Liver (tissue), 9 donors: ENCODE results near the gene BCORL1. TPM values are rescaled to one million over a fixed set of nuclear protein-coding genes. Genes with fewer than 3 reads are reported as not detected.

ENCODE experiments used
- DNase-seq: peaks from one replicate; pipeline ENCODE4 v3.0.0-alpha.2; 2017; ENCODE audit warnings: low spot score
- H3K27ac ChIP-seq, 2 donors: one replicate each; pipeline ENCODE4 v1.7.0; 2013; ENCODE audit warnings: inconsistent platforms in 2 of 2, low read length in 2 of 2, control low read depth in 1 of 2, low read depth in 1 of 2, mild to moderate bottlenecking in 1 of 2
- H3K27me3 ChIP-seq, 4 donors: one replicate each; pipeline versions ENCODE4 v1.6.1 to v1.7.0; 2013; ENCODE audit warnings: low read length in 3 of 4, inconsistent platforms in 1 of 4, mild to moderate bottlenecking in 1 of 4, moderate library complexity in 1 of 4; ENCODE audit not compliant: control insufficient read depth in 4 of 4, insufficient read depth in 4 of 4
- H3K36me3 ChIP-seq, 4 donors: one replicate each; pipeline versions ENCODE4 v1.6.1 to v1.7.0; 2013; ENCODE audit warnings: low read length in 3 of 4, mild to moderate bottlenecking in 3 of 4, low read depth in 1 of 4, moderate library complexity in 1 of 4; ENCODE audit not compliant: control insufficient read depth in 4 of 4, insufficient read depth in 3 of 4
- H3K4me1 ChIP-seq, 4 donors: one replicate each; pipeline versions ENCODE4 v1.6.1 to v1.7.0; 2013; ENCODE audit warnings: low read length in 3 of 4, mild to moderate bottlenecking in 3 of 4, moderate library complexity in 1 of 4; ENCODE audit not compliant: control insufficient read depth in 4 of 4, insufficient read depth in 4 of 4
- H3K4me3 ChIP-seq, 3 donors: one replicate each; pipeline versions ENCODE4 v1.6.1 to v1.7.0; 2013; ENCODE audit warnings: low read length in 3 of 3, control low read depth in 1 of 3, low read depth in 1 of 3, mild to moderate bottlenecking in 1 of 3
- H3K9ac ChIP-seq, 2 donors: one replicate each; pipeline ENCODE4 v1.7.0; 2013; ENCODE audit warnings: low read length in 2 of 2, mild to moderate bottlenecking in 2 of 2, moderate library complexity in 2 of 2, control low read depth in 1 of 2, low read depth in 1 of 2
- H3K9me3 ChIP-seq, 4 donors: one replicate each; pipeline versions ENCODE4 v1.6.1 to v1.7.0; 2013; ENCODE audit warnings: low read length in 3 of 4; ENCODE audit not compliant: control insufficient read depth in 4 of 4
- ATF3 ChIP-seq: IDR thresholded peaks from 2 replicates; pipeline ENCODE4 v1.6.1; 2016; ENCODE audit warnings: antibody characterized with exemption
- CTCF ChIP-seq: fragments of 150-350 bp; IDR thresholded peaks from 2 replicates; pipeline ENCODE4 v1.5.1; 2017; ENCODE audit warnings: improper control_type of control experiment, low read depth, low read length; ENCODE audit not compliant: missing input control
- EGR1 ChIP-seq, 2 donors: IDR thresholded peaks; 2 replicates each; pipeline ENCODE4 v1.6.1; 2016 to 2018; ENCODE audit warnings: antibody characterized with exemption in 2 of 2, low read depth in 2 of 2
- FOXA1 ChIP-seq: IDR thresholded peaks from 2 replicates; pipeline ENCODE4 v1.6.1; 2016; ENCODE audit warnings: antibody characterized with exemption
- FOXA2 ChIP-seq: IDR thresholded peaks from 2 replicates; pipeline ENCODE4 v1.6.1; 2016; ENCODE audit warnings: antibody characterized with exemption
- GABPA ChIP-seq, 2 donors: IDR thresholded peaks in 1 of 2; conservative IDR thresholded peaks in 1 of 2; 2 replicates each; pipeline ENCODE4 v1.6.1; 2016; ENCODE audit warnings: antibody characterized with exemption in 2 of 2, mild to moderate bottlenecking in 1 of 2, moderate library complexity in 1 of 2
- HNF4A ChIP-seq, 2 donors: conservative IDR thresholded peaks; 2 replicates each; pipeline ENCODE4 v1.6.1; 2016; ENCODE audit warnings: antibody characterized with exemption in 2 of 2, mild to moderate bottlenecking in 2 of 2
- HNF4G ChIP-seq: IDR thresholded peaks from 2 replicates; pipeline ENCODE4 v1.6.1; 2016; ENCODE audit warnings: antibody characterized with exemption
- JUND ChIP-seq, 2 donors: IDR thresholded peaks; 2 replicates each; pipeline ENCODE4 v1.6.1; 2016; ENCODE audit warnings: antibody characterized with exemption in 2 of 2
- MAX ChIP-seq: IDR thresholded peaks from 2 replicates; pipeline ENCODE4 v1.6.1; 2016; ENCODE audit warnings: antibody characterized with exemption
- NR2F2 ChIP-seq: IDR thresholded peaks from 2 replicates; pipeline ENCODE4 v1.6.1; 2016; ENCODE audit warnings: antibody characterized with exemption
- RAD21 ChIP-seq, 2 donors: IDR thresholded peaks; 2 replicates each; pipeline ENCODE4 v1.6.1; 2016; ENCODE audit warnings: antibody characterized with exemption in 2 of 2, mild to moderate bottlenecking in 2 of 2
- SP1 ChIP-seq: IDR thresholded peaks from 2 replicates; pipeline ENCODE4 v1.6.1; 2018; ENCODE audit warnings: antibody characterized with exemption, mild to moderate bottlenecking
- TAF1 ChIP-seq: conservative IDR thresholded peaks from 2 replicates; pipeline ENCODE4 v1.6.1; 2016; ENCODE audit warnings: antibody characterized with exemption, mild to moderate bottlenecking
- YY1 ChIP-seq: IDR thresholded peaks from 2 replicates; pipeline ENCODE4 v1.6.1; 2016; ENCODE audit warnings: antibody characterized with exemption, mild to moderate bottlenecking
- ZBTB33 ChIP-seq: IDR thresholded peaks from 2 replicates; pipeline ENCODE4 v1.6.1; 2016; ENCODE audit warnings: antibody characterized with exemption
- WGBS: extraction: QIAGEN DNeasy Blood & Tissue Kit; methylation state at CpG from one replicate; pipeline ENCODE4 v1.1.7; 2013; 5-methylcytosine and 5-hydroxymethylcytosine counted together
- polyA plus RNA-seq, 2 donors: library from polyadenylated mRNA; stranded (reverse) in 1 of 2; unstranded in 1 of 2; fragments of 200-250 nt in 1 of 2; fragments of >200 nt in 1 of 2; fragmentation: Nextera tagmentation in 1 of 2; extraction: Ambion mirVana in 1 of 2; gene quantifications; one replicate each; pipeline versions ENCODE4 v1.2.1 to v1.2.3, GENCODE V29; 2013 to 2015
- total RNA-seq, 2 donors: library from RNA; depleted of rRNA; stranded (reverse); fragments of >200 nt; gene quantifications; one replicate each; pipeline ENCODE4 v1.2.3, GENCODE V29; 2014
- TF ChIP-seq, protein P1 (sequence below): IDR thresholded peaks from 2 replicates; pipeline ENCODE4 v1.6.1; 2016; ENCODE audit warnings: antibody characterized with exemption, mild to moderate bottlenecking
- donor health status: healthy.
- donor health status: healthy.
- donor health status: healthy.
- donor health status: healthy.
- donor health status: healthy.

BCORL1 gene
- total and polyA plus RNA-seq, 4 donors, result 1.7 to 5.3 (median 2.1) TPM

DNA sequence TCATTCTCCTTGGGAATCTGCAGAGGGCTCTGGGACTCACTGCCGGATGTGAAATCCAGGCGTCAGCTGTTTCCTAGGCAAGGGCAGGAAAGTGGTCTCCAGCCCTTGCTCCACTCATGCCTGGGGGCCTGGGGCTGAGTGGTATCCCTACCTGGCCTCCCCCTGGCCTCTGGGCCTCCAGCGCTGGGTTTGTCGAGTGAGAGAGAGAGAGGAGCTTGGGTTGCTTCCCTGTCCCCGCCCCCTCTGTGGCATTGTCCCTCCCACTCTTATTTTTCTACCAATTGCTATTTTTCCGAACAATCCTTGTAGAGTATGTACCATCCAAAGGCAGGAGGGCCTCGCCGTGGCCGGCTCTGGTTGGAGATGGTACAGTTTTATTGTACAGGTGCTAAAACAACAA is 74.8 kb downstream of the BCORL1 start:
- Histone ChIP-seq H3K4me1 (peaks cover 0 to 8% (median 4%) of the 10 kb centered on the region in 4 donors), H3K27me3 (no peaks in the 10 kb centered on the region), H3K27ac (no peak overlapping the region), H3K9ac (no peak overlapping the region), H3K36me3 (peaks cover 0 to 10% (median 2%) of the 10 kb centered on the region in 4 donors), H3K9me3 (no peaks in the 10 kb centered on the region), H3K4me3 (no peak overlapping the region)
- WGBS, result 85% methylated on average over 9 of the region's 9 CpGs
- no peak for DNase-seq
- TF ChIP-seq CTCF, result no peak
- TF ChIP-seq YY1, result no peak
- no peak for TF ChIP-seq RAD21 (IDR thresholded peaks at IDR 0.05)
- TF ChIP-seq HNF4A (conservative IDR thresholded peaks at IDR 0.05), result no peak
- no peak for TF ChIP-seq TAF1
- no peak for TF ChIP-seq EGR1 (IDR thresholded peaks at IDR 0.05; ENCODE audit: low read depth in 2 of 2)
- TF ChIP-seq FOXA1, result no peak
- TF ChIP-seq ATF3, result no peak
- no peak for TF ChIP-seq ZBTB33
- TF ChIP-seq JUND (IDR thresholded peaks at IDR 0.05), result no peak
- TF ChIP-seq FOXA2, result no peak
- TF ChIP-seq GABPA (IDR thresholded peaks at IDR 0.05 in 1 of 2, conservative IDR thresholded peaks at IDR 0.05 in 1 of 2), result no peak
- no peak for TF ChIP-seq SP1
- TF ChIP-seq NR2F2, result no peak
- TF ChIP-seq HNF4G, result no peak
- TF ChIP-seq, protein P1, sequence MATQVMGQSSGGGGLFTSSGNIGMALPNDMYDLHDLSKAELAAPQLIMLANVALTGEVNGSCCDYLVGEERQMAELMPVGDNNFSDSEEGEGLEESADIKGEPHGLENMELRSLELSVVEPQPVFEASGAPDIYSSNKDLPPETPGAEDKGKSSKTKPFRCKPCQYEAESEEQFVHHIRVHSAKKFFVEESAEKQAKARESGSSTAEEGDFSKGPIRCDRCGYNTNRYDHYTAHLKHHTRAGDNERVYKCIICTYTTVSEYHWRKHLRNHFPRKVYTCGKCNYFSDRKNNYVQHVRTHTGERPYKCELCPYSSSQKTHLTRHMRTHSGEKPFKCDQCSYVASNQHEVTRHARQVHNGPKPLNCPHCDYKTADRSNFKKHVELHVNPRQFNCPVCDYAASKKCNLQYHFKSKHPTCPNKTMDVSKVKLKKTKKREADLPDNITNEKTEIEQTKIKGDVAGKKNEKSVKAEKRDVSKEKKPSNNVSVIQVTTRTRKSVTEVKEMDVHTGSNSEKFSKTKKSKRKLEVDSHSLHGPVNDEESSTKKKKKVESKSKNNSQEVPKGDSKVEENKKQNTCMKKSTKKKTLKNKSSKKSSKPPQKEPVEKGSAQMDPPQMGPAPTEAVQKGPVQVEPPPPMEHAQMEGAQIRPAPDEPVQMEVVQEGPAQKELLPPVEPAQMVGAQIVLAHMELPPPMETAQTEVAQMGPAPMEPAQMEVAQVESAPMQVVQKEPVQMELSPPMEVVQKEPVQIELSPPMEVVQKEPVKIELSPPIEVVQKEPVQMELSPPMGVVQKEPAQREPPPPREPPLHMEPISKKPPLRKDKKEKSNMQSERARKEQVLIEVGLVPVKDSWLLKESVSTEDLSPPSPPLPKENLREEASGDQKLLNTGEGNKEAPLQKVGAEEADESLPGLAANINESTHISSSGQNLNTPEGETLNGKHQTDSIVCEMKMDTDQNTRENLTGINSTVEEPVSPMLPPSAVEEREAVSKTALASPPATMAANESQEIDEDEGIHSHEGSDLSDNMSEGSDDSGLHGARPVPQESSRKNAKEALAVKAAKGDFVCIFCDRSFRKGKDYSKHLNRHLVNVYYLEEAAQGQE, result no peak
- TF ChIP-seq MAX, result no peak

- peaks cover 0 to 4% (median under 1%) of the 10 kb centered on the region in 4 donors for H3K36me3 ChIP-seq
- H3K4me3 ChIP-seq, result no peak overlapping the region
- H3K27me3 ChIP-seq, result peaks cover 0 to 2% (median 0%) of the 10 kb centered on the region in 4 donors
- H3K9me3 ChIP-seq, result no peaks in the 10 kb centered on the region
- no peak overlapping the region for H3K27ac ChIP-seq
- DNase-seq, result no peak
- peaks cover 0 to 8% (median 4%) of the 10 kb centered on the region in 4 donors for H3K4me1 ChIP-seq
- 90% methylated on average over 7 of the region's 7 CpGs for WGBS
- H3K9ac ChIP-seq, result no peak overlapping the region
- TF ChIP-seq HNF4A (conservative IDR thresholded peaks at IDR 0.05) (no peak), RAD21 (IDR thresholded peaks at IDR 0.05) (no peak), GABPA (IDR thresholded peaks at IDR 0.05 in 1 of 2, conservative IDR thresholded peaks at IDR 0.05 in 1 of 2) (no peak), FOXA1 (no peak), FOXA2 (no peak), CTCF (no peak), YY1 (no peak), ATF3 (no peak), TAF1 (no peak)
- TF ChIP-seq, protein P1, result no peak
These were observed 76.2 kb downstream of the BCORL1 start for GRCh38 chrX:130058652-130059051.
